OCI-LY7 (cell line): ENCODE measurements around the gene CRHR1.

ENCODE experiments used
- EZH2phosphoT487 ChIP-seq: fragments of 200-600 bp; sonication (generic); IDR thresholded peaks from 2 replicates; pipeline ENCODE4 v1.6.1; 2018; ENCODE audit warnings: low read depth, borderline replicate concordance, mild to moderate bottlenecking, mixed run types, antibody characterized with exemption, low read length, moderate library complexity, mixed read lengths
- TF ChIP-seq, protein P1 (sequence below): fragments of 200-600 bp; sonication (generic); conservative IDR thresholded peaks from 2 replicates; pipeline ENCODE4 v1.5.1; 2014; ENCODE audit warnings: mild to moderate bottlenecking, antibody characterized with exemption, low read length, moderate library complexity, mixed read lengths

GRCh38 chr17:45837187-45837586 is 53.1 kb downstream of the CRHR1 start:
- TF ChIP-seq, protein P1, sequence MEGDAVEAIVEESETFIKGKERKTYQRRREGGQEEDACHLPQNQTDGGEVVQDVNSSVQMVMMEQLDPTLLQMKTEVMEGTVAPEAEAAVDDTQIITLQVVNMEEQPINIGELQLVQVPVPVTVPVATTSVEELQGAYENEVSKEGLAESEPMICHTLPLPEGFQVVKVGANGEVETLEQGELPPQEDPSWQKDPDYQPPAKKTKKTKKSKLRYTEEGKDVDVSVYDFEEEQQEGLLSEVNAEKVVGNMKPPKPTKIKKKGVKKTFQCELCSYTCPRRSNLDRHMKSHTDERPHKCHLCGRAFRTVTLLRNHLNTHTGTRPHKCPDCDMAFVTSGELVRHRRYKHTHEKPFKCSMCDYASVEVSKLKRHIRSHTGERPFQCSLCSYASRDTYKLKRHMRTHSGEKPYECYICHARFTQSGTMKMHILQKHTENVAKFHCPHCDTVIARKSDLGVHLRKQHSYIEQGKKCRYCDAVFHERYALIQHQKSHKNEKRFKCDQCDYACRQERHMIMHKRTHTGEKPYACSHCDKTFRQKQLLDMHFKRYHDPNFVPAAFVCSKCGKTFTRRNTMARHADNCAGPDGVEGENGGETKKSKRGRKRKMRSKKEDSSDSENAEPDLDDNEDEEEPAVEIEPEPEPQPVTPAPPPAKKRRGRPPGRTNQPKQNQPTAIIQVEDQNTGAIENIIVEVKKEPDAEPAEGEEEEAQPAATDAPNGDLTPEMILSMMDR = no peak
- TF ChIP-seq EZH2phosphoT487 = no peak
